EH (cell line): Measurements from ENCODE around the gene TAF11L2.
"Not testable (repeated sequence)": the region's sequence is repeated elsewhere in the genome, so short reads cannot be mapped to it uniquely, and the experiment has no call there.

Experiments used
- DNase-seq: peaks from one replicate; pipeline ENCODE4 v3.0.0-alpha.2; 2015; ENCODE audit warnings: low read depth

The TAF11L2 gene

GRCh38 chr5:17526504-17526903 lies 28.5 kb downstream of the TAF11L2 start:
- not testable (repeated sequence) for DNase-seq

- DNase-seq: not testable (repeated sequence)
Observed at GRCh38 chr5:17528369-17528768, 30.3 kb downstream of the TAF11L2 start, which contains the start of gene TAF11L6. Gene TAF11L6 (plus strand): TSS chr5:17528669.
